Body of pancreas (tissue), 4 donors: ENCODE measurements around the gene DRC3.

Experiments used
- POLR2A ChIP-seq, 3 donors: fragments of 450-650 bp; IDR thresholded peaks; one replicate each; pipeline ENCODE4 v1.6.1; 2016; ENCODE audit warnings: antibody characterized with exemption in 3 of 3, mild to moderate bottlenecking in 2 of 3
- TF ChIP-seq, protein P1 (sequence below), 7 experiments: fragments of 450-650 bp in 4 of 7; fragments of 200-600 bp in 3 of 7; sonication (generic) in 3 of 7; IDR thresholded peaks; one replicate each; pipeline ENCODE4 v1.5.1; 2016 to 2019; ENCODE audit warnings: antibody characterized with exemption in 7 of 7

DNA sequence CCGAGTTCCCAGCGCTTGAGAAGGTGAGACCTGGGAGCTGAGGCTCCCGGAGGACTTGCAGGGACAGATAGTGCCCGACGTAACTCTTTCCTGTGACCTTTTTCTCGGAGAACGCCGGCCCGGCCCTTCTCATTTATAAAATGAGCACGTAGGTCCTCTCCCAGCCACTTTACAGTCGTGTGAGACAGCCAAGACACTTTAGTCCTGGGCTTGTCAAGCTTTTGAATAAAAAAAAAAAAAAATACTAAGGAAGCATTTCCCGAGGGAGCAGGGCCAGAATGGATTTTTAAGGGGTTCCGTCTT is 241 bp downstream of the DRC3 start:
- TF ChIP-seq, protein P1, sequence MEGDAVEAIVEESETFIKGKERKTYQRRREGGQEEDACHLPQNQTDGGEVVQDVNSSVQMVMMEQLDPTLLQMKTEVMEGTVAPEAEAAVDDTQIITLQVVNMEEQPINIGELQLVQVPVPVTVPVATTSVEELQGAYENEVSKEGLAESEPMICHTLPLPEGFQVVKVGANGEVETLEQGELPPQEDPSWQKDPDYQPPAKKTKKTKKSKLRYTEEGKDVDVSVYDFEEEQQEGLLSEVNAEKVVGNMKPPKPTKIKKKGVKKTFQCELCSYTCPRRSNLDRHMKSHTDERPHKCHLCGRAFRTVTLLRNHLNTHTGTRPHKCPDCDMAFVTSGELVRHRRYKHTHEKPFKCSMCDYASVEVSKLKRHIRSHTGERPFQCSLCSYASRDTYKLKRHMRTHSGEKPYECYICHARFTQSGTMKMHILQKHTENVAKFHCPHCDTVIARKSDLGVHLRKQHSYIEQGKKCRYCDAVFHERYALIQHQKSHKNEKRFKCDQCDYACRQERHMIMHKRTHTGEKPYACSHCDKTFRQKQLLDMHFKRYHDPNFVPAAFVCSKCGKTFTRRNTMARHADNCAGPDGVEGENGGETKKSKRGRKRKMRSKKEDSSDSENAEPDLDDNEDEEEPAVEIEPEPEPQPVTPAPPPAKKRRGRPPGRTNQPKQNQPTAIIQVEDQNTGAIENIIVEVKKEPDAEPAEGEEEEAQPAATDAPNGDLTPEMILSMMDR (IDR thresholded peaks at IDR 0.05) = no peak
- TF ChIP-seq POLR2A (IDR thresholded peaks at IDR 0.05) = no peak
